ENCODE data around the gene ZNF217. TPM values are rescaled to one million over a fixed set of nuclear protein-coding genes. Genes with fewer than 3 reads are reported as not detected.
"Not testable (repeated sequence)": the region's sequence is repeated elsewhere in the genome, so short reads cannot be mapped to it uniquely, and the experiment has no call there.

ZNF217 gene
- total and polyA plus RNA-seq, 2 donors (not counting 3 experiments of a cell fraction or from before 2014, with no cell fraction given): 5.8 to 31.7 TPM

DNA sequence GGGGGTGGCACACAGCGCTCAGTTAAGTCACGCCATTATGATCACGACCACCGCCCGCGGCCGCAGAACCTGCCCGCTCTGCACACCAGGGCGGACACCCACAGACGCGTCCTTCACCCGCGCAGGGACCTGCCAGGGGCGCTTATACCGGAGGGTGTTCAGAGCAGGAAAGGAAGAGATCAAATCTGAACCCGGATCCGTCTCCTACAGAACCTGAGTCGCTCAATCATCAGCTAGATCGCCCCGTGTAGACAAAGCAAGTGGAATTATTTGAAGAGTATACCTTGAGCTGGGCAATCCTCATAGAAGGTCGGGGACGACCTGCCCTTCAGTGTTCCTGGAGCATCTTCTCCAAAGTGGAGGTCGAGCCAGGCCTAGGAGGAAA, 14.4 kb upstream of the ZNF217 start:
- H3K9me3 ChIP-seq (replicated peaks; ENCODE audit: control insufficient read depth, insufficient read depth, low read length): no peaks in the 10 kb centered on the region
- no peaks in the 10 kb centered on the region for H3K27me3 ChIP-seq (ENCODE audit: control insufficient read depth in 2 of 2, insufficient read depth in 2 of 2, low read length in 2 of 2)
- H2AFZ ChIP-seq (ENCODE audit: low read depth, low read length): no peak overlapping the region
- no peaks in the 10 kb centered on the region for H4K20me1 ChIP-seq (replicated peaks; ENCODE audit: control insufficient read depth, extremely low read depth, insufficient read depth, low read length)
- CTCF ChIA-PET: no interaction called here
- H3K36me3 ChIP-seq (ENCODE audit: control insufficient read depth in 2 of 2, extremely low read depth in 1 of 2, insufficient read depth in 2 of 2, low read length in 2 of 2): no peaks in the 10 kb centered on the region
- H3K9me1 ChIP-seq (replicated peaks; ENCODE audit: control insufficient read depth, extremely low read depth, insufficient read depth, low read length): no peaks in the 10 kb centered on the region
- DNase-seq (ENCODE audit: low read depth, low spot score) (no peak), FAIRE-seq (no peak)
- H3K4me3 ChIP-seq (replicated peaks in 1 of 3; ENCODE audit: insufficient read depth in 1 of 3, low read depth in 1 of 3, low read length in 3 of 3): no peak overlapping the region
- dilution Hi-C loops (cut with MboI; ENCODE audit: extremely low pct_ligation_motif_present, low sequenced_read_pairs): no loop called here
- BruUV-seq (replicated peaks): no TSS peak
- H3K79me2 ChIP-seq (ENCODE audit: control insufficient read depth, insufficient read depth, low read length): no peaks in the 10 kb centered on the region
- no peak overlapping the region for H3K4me2 ChIP-seq (ENCODE audit: insufficient read depth, low read length)
- H3K4me1 ChIP-seq (ENCODE audit: control insufficient read depth, extremely low read depth, insufficient read depth, low read length): peaks cover 29% of the 10 kb centered on the region
- POLR2A ChIA-PET: no interaction called here
- TF ChIP-seq, protein P1, sequence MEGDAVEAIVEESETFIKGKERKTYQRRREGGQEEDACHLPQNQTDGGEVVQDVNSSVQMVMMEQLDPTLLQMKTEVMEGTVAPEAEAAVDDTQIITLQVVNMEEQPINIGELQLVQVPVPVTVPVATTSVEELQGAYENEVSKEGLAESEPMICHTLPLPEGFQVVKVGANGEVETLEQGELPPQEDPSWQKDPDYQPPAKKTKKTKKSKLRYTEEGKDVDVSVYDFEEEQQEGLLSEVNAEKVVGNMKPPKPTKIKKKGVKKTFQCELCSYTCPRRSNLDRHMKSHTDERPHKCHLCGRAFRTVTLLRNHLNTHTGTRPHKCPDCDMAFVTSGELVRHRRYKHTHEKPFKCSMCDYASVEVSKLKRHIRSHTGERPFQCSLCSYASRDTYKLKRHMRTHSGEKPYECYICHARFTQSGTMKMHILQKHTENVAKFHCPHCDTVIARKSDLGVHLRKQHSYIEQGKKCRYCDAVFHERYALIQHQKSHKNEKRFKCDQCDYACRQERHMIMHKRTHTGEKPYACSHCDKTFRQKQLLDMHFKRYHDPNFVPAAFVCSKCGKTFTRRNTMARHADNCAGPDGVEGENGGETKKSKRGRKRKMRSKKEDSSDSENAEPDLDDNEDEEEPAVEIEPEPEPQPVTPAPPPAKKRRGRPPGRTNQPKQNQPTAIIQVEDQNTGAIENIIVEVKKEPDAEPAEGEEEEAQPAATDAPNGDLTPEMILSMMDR (IDR thresholded peaks at IDR 0.05; ENCODE audit: extremely low read depth in 1 of 2, insufficient read depth in 1 of 2, low read depth in 1 of 2, low read length in 2 of 2): no peak
- TF ChIP-seq FOS (IDR thresholded peaks at IDR 0.05; ENCODE audit: borderline replicate concordance, insufficient read depth, low read length) (no peak), GATA2 (IDR thresholded peaks at IDR 0.05; ENCODE audit: insufficient read depth, insufficient read length, low read depth, low read length) (no peak), POLR2A (IDR thresholded peaks at IDR 0.05; ENCODE audit: low read depth, low read length) (no peak)
- intact Hi-C loops (cut with micrococcal nuclease): no loop called here
- H3K9ac ChIP-seq (replicated peaks; ENCODE audit: extremely low read depth, insufficient read depth, low read length): no peak overlapping the region
- H3K27ac ChIP-seq (ENCODE audit: insufficient read depth, low read depth, low read length): no peak overlapping the region

DNA sequence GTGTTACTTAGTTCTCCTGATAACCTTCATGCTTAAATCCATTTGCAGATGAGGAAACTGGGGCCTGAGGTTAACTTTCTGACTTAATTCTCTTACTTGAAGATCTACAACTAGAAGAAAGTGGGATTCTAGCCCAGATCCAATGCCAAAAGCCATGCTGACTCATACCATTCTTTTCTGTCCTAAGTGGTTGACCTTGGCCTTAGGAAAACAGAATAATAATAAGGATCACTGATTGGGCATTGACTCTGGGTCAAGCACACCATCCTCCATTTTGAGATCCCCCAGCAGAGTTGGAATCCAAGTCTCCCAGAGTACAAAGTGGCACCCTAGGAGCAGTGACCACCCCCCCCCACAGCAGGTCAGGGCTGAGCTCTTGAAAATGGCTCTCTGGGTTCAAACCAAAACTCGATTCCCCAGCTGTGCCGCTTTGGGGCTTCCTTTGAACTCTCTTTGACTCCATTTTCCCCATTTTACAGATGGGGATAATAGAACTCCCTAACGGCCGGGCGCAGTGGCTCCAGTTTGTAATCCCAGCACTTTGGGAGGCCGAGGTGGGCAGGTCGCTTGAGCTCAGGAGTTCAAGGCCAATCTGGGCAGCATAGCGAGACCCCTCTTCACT, 12.8 kb upstream of the ZNF217 start:
- no peaks in the 10 kb centered on the region for H3K9me1 ChIP-seq (replicated peaks; ENCODE audit: control insufficient read depth, extremely low read depth, insufficient read depth, low read length)
- ChIA-PET CTCF (interaction anchor here (1.0 to 1.2 kb wide), 2 partner anchors 310 to 333 kb away, joined by 3 read pairs; no protein-coding TSS in a partner anchor), POLR2A (no interaction called here)
- no peak overlapping the region for H3K9ac ChIP-seq (replicated peaks; ENCODE audit: extremely low read depth, insufficient read depth, low read length)
- H3K4me1 ChIP-seq (ENCODE audit: control insufficient read depth, extremely low read depth, insufficient read depth, low read length): peaks cover 25% of the 10 kb centered on the region
- peak; percentile 91 for DNase-seq (ENCODE audit: low read depth, low spot score)
- peak overlapping the region; percentile 35 for H2AFZ ChIP-seq (ENCODE audit: low read depth, low read length)
- H3K79me2 ChIP-seq (ENCODE audit: control insufficient read depth, insufficient read depth, low read length): no peaks in the 10 kb centered on the region
- intact Hi-C loops (cut with micrococcal nuclease) (loop anchor here (1.0 kb wide), 1 partner anchor 9 kb away; no protein-coding TSS in a partner anchor), dilution Hi-C loops (cut with MboI; ENCODE audit: extremely low pct_ligation_motif_present, low sequenced_read_pairs) (no loop called here)
- no peak overlapping the region for H3K4me3 ChIP-seq (replicated peaks in 1 of 3; ENCODE audit: insufficient read depth in 1 of 3, low read depth in 1 of 3, low read length in 3 of 3)
- peak; percentile 75 for TF ChIP-seq FOS (IDR thresholded peaks at IDR 0.05; ENCODE audit: borderline replicate concordance, insufficient read depth, low read length)
- TF ChIP-seq POLR2AphosphoS5 (IDR thresholded peaks at IDR 0.05; ENCODE audit: insufficient read depth, low read depth, low read length): peak; percentile 22
- TF ChIP-seq, protein P2, sequence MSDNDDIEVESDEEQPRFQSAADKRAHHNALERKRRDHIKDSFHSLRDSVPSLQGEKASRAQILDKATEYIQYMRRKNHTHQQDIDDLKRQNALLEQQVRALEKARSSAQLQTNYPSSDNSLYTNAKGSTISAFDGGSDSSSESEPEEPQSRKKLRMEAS (IDR thresholded peaks at IDR 0.05; ENCODE audit: insufficient read depth, insufficient read length): no peak
- peak; percentile 70 for TF ChIP-seq JUN (IDR thresholded peaks at IDR 0.05; ENCODE audit: borderline replicate concordance, insufficient read depth, insufficient read length, low read depth)
- BruUV-seq (replicated peaks): no TSS peak
- peak overlapping the region; percentile 28 for H3K4me2 ChIP-seq (ENCODE audit: insufficient read depth, low read length)
- no peaks in the 10 kb centered on the region for H4K20me1 ChIP-seq (replicated peaks; ENCODE audit: control insufficient read depth, extremely low read depth, insufficient read depth, low read length)
- no peaks in the 10 kb centered on the region for H3K27me3 ChIP-seq (ENCODE audit: control insufficient read depth in 2 of 2, insufficient read depth in 2 of 2, low read length in 2 of 2)
- H3K9me3 ChIP-seq (replicated peaks; ENCODE audit: control insufficient read depth, insufficient read depth, low read length): no peaks in the 10 kb centered on the region
- H3K27ac ChIP-seq (ENCODE audit: insufficient read depth, low read depth, low read length): peak overlapping the region; percentile 29
- peak; percentile 97 for FAIRE-seq
- no peaks in the 10 kb centered on the region for H3K36me3 ChIP-seq (ENCODE audit: control insufficient read depth in 2 of 2, extremely low read depth in 1 of 2, insufficient read depth in 2 of 2, low read length in 2 of 2)

DNA sequence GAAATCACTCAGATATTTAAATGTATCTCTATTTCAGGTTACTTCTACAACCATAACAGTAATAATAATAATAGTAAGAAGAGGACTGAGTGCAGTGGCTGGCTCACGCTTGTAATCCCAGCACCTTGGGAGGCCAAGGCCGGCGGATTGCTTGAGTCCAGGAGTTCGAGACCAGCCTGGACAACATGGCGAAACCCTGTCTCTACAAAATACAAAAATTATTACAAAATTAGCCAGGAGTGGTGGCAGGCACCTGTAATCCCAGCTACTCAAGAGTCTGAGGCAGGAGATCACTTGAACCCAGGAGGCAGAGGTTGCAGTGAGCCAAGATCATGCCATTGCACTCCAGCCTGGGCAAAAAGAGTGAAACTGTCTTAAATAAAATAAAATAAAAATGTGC, 11.8 kb upstream of the ZNF217 start:
- POLR2A ChIA-PET: not testable (repeated sequence)

More for the DNA sequence above, 11.8 kb upstream of the ZNF217 start:
- H3K36me3 ChIP-seq (ENCODE audit: control insufficient read depth in 2 of 2, extremely low read depth in 1 of 2, insufficient read depth in 2 of 2, low read length in 2 of 2); dilution Hi-C loops (cut with MboI; ENCODE audit: extremely low pct_ligation_motif_present, low sequenced_read_pairs); CTCF ChIA-PET; H3K9me3 ChIP-seq (replicated peaks; ENCODE audit: control insufficient read depth, insufficient read depth, low read length); DNase-seq (ENCODE audit: low read depth, low spot score); H3K27me3 ChIP-seq (ENCODE audit: control insufficient read depth in 2 of 2, insufficient read depth in 2 of 2, low read length in 2 of 2); H3K4me3 ChIP-seq (replicated peaks in 1 of 3; ENCODE audit: insufficient read depth in 1 of 3, low read depth in 1 of 3, low read length in 3 of 3); H2AFZ ChIP-seq (ENCODE audit: low read depth, low read length); H3K27ac ChIP-seq (ENCODE audit: insufficient read depth, low read depth, low read length); H3K4me2 ChIP-seq (ENCODE audit: insufficient read depth, low read length); H3K9ac ChIP-seq (replicated peaks; ENCODE audit: extremely low read depth, insufficient read depth, low read length); BruUV-seq (replicated peaks); FAIRE-seq; H4K20me1 ChIP-seq (replicated peaks; ENCODE audit: control insufficient read depth, extremely low read depth, insufficient read depth, low read length); intact Hi-C loops (cut with micrococcal nuclease); H3K9me1 ChIP-seq (replicated peaks; ENCODE audit: control insufficient read depth, extremely low read depth, insufficient read depth, low read length); H3K79me2 ChIP-seq (ENCODE audit: control insufficient read depth, insufficient read depth, low read length): not testable (repeated sequence)
- H3K4me1 ChIP-seq (ENCODE audit: control insufficient read depth, extremely low read depth, insufficient read depth, low read length): peaks cover 18% of the 10 kb centered on the region

Data from endothelial cell of umbilical vein (primary cell).